A673 (cell line): ENCODE results near the gene TXNRD2. TPM values are rescaled to one million over a fixed set of nuclear protein-coding genes. Genes with fewer than 3 reads are reported as not detected.

Experiments used
- BruUV-seq: library from RNA; stranded (reverse); fragments of 400-500 nt; replicated peaks from 2 replicates; lab custom pipeline; 2021; lab: Mats Ljungman, UMichigan
- CTCF ChIA-PET: fragments of 300-600 bp; sonication (Branson Sonifier 250); formaldehyde crosslinking; loops from one replicate; lab custom pipeline; 2022; ENCODE audit warnings: antibody characterized with exemption; lab: Charles Lee
- POLR2A ChIA-PET: fragments of 300-600 bp; sonication (Branson Sonifier 250); formaldehyde crosslinking; loops from one replicate; lab custom pipeline; 2022; ENCODE audit warnings: antibody characterized with exemption; ENCODE audit not compliant: low non-redundant PET; lab: Charles Lee
- DNase-seq: peaks from one replicate; pipeline ENCODE4 v3.0.0-alpha.2; 2015; ENCODE audit warnings: low spot score
- H3K27ac ChIP-seq: fragments of 200-600 bp; sonication (generic); 2 replicates; pipeline ENCODE4 v1.5.1; 2016; ENCODE audit warnings: mixed run types, low read depth, mild to moderate bottlenecking, mixed read lengths, antibody characterized with exemption, low read length; ENCODE audit not compliant: poor library complexity, severe bottlenecking
- H3K27me3 ChIP-seq: fragments of 200-600 bp; sonication (generic); replicated peaks from 2 replicates; pipeline ENCODE4 v1.6.1; 2017; ENCODE audit warnings: mixed run types, low read depth, mild to moderate bottlenecking, mixed read lengths, antibody characterized with exemption, low read length; ENCODE audit not compliant: insufficient read depth, poor library complexity
- H3K36me3 ChIP-seq: fragments of 200-600 bp; sonication (generic); 2 replicates; pipeline ENCODE4 v1.6.1; 2016; ENCODE audit warnings: mixed run types, mild to moderate bottlenecking, mixed read lengths, antibody characterized with exemption, low read length; ENCODE audit not compliant: insufficient read depth, poor library complexity, severe bottlenecking
- H3K4me1 ChIP-seq: fragments of 200-600 bp; sonication (generic); 2 replicates; pipeline ENCODE4 v1.6.1; 2017; ENCODE audit warnings: mixed run types, mild to moderate bottlenecking, mixed read lengths, antibody characterized with exemption, low read length; ENCODE audit not compliant: insufficient read depth, poor library complexity, severe bottlenecking
- H3K4me3 ChIP-seq: fragments of 200-600 bp; sonication (generic); 2 replicates; pipeline ENCODE4 v1.5.1; 2016; ENCODE audit warnings: low read depth, mixed run types, mild to moderate bottlenecking, mixed read lengths, low read length; ENCODE audit not compliant: poor library complexity, severe bottlenecking
- H3K9me3 ChIP-seq: fragments of 200-600 bp; sonication (generic); 2 replicates; pipeline ENCODE4 v1.6.1; 2016; ENCODE audit warnings: mixed run types, low read depth, mild to moderate bottlenecking, mixed read lengths, antibody characterized with exemption, low read length; ENCODE audit not compliant: poor library complexity, severe bottlenecking
- EZH2 ChIP-seq: fragments of 200-600 bp; sonication (generic); IDR thresholded peaks from 2 replicates; pipeline ENCODE4 v1.6.1; 2017; ENCODE audit warnings: borderline replicate concordance, low read depth, mild to moderate bottlenecking, mixed read lengths, antibody characterized with exemption, low read length; ENCODE audit not compliant: poor library complexity, severe bottlenecking
- intact Hi-C: fragments of 100-400 bp; cut with micrococcal nuclease; formaldehyde crosslinking; loops from one replicate; pipeline ENCODE4 v1.10.0; 2022; ENCODE audit not compliant: unreplicated experiment
- total RNA-seq: library from RNA; stranded (reverse); gene quantifications from 2 replicates; pipeline ENCODE4 v1.2.3, GENCODE V29; 2021
- TF ChIP-seq, protein P1 (sequence below): fragments of 300-800, 200-600 bp; sonication (generic); conservative IDR thresholded peaks from 2 replicates; pipeline ENCODE4 v1.5.1; 2017; ENCODE audit warnings: low read depth, mild to moderate bottlenecking, antibody characterized with exemption, low read length, moderate library complexity, mixed read lengths

TXNRD2 gene
- total RNA-seq, 1 experiment from 2014 or later: 32.6 TPM

DNA sequence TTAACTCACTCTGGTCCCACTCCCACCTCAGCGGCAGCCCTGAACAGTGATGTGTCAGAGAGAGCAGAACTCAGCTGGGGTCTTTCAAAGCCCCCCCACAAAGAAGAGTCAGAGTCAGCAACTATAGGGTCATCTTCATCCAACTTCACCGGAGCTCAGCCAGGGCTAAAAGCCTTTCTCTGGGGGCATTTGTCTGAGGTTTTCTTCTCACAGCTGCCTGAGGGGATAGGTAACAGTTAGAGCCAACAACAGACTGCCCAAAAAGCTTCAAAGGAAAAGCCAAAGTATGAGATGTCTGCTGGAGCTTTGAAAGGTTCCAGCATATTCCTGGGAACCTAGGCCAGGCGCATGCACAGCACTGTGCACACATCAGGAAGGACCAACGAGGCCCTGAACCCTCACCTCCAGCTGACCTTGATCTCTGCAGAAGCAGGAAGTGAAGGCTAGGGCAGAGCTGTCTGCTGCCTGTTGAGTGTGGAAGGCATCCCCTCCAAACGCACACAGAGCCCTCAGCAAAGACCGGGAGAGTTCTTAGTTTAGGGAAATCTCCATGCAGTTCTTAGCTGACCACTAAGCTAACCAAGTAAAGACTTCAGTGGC is 28.2 kb downstream of the TXNRD2 start:
- DNase-seq: no peak
- BruUV-seq: no TSS peak
- intact Hi-C loops: loop anchor here (5.0 kb wide), 1 partner anchor 281 kb away; no protein-coding TSS in a partner anchor
- peaks cover 13% of the 10 kb centered on the region for H3K36me3 ChIP-seq
- H3K27me3 ChIP-seq: no peaks in the 10 kb centered on the region
- ChIA-PET CTCF (interaction anchor here (4.8 kb wide), 1 partner anchor 183 kb away, joined by 79 read pairs; no protein-coding TSS in a partner anchor), POLR2A (no interaction called here)
- no peak overlapping the region for H3K4me3 ChIP-seq
- H3K9me3 ChIP-seq: no peaks in the 10 kb centered on the region
- H3K27ac ChIP-seq: no peak overlapping the region
- no peak for TF ChIP-seq EZH2
- TF ChIP-seq, protein P1, sequence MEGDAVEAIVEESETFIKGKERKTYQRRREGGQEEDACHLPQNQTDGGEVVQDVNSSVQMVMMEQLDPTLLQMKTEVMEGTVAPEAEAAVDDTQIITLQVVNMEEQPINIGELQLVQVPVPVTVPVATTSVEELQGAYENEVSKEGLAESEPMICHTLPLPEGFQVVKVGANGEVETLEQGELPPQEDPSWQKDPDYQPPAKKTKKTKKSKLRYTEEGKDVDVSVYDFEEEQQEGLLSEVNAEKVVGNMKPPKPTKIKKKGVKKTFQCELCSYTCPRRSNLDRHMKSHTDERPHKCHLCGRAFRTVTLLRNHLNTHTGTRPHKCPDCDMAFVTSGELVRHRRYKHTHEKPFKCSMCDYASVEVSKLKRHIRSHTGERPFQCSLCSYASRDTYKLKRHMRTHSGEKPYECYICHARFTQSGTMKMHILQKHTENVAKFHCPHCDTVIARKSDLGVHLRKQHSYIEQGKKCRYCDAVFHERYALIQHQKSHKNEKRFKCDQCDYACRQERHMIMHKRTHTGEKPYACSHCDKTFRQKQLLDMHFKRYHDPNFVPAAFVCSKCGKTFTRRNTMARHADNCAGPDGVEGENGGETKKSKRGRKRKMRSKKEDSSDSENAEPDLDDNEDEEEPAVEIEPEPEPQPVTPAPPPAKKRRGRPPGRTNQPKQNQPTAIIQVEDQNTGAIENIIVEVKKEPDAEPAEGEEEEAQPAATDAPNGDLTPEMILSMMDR: no peak
- no peaks in the 10 kb centered on the region for H3K4me1 ChIP-seq

DNA sequence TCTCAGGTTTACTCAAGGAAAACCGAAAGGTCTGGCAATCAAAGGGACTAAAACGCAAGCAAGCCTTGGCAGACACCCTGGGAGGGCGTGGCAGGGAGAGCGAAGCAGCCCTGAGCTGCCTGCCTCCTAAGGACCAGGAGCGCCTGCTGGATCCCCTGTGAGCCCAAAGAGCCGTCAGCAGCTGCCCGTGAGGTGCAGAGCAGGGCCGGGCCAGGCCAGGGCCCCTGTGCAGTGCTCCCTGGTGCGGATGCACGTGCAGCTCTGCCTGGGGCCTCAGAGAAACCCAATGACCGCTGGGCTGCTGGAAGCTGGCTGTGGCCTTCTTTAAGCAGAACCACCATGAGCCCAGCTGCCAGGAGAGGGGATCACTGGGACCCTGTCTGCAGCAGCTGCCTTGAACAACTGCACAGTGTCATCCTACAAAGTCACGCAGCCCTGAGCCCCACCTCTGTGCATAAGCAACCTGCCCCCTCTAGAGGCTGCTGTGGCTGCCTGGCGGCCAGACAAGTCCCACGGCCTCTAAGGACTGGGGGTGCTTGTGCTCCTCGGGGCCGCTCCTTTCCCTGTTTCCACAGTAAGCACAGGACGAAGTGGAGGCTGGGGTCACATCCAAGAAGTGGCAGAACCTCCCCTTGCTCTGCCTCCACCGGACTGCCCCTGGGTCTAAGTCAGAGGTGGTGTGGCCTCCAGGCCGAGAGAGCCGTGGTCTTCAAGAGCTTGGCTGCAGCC is 29.2 kb downstream of the TXNRD2 start:
- H3K36me3 ChIP-seq: peaks cover 13% of the 10 kb centered on the region
- intact Hi-C loops: loop anchor here (5.0 kb wide), 1 partner anchor 280 kb away; no protein-coding TSS in a partner anchor
- no peaks in the 10 kb centered on the region for H3K9me3 ChIP-seq
- no peak for TF ChIP-seq EZH2
- TF ChIP-seq, protein P1: no peak
- no peak overlapping the region for H3K4me3 ChIP-seq
- CTCF ChIA-PET: interaction anchor here (4.8 kb wide), 1 partner anchor 182 kb away, joined by 79 read pairs; no protein-coding TSS in a partner anchor
- no peaks in the 10 kb centered on the region for H3K27me3 ChIP-seq
- H3K4me1 ChIP-seq: no peaks in the 10 kb centered on the region
- POLR2A ChIA-PET: no interaction called here
- H3K27ac ChIP-seq: no peak overlapping the region
- no TSS peak for BruUV-seq
- DNase-seq: no peak

DNA sequence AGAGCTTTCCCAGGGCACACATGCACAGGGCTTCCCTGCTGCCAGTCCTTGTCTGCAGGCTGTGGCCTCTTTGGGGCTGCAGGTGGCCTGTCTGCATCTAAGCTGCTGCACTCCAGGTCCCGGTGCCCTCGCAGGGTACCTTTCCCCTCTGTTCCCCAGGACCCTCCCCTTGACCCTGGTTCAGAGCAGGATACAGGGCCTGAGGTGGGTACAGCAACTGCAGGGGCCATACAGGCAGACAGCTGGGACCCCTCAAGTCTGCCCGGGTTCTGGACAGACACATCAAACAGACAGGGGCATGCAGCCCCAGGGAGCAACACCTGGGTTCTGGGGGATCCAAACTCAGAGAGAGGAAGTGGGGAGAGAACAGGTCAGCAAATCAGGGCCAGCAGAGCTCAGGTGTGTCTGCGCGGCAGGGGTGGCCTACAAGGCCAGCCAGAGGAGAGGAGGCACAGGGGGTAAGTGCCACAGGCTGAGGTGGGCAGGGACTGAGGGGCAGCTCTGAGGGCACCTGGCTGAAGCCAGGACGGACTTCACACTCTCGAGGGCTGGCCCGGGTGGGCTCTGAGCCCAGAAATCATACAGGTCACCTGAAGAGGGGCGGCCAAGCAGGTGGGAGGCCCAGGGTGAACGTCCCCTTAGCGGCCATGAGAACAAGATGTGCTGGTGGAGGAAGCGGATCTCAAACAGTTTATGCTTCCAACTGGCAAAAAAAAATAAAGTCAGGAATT is 29.9 kb downstream of the TXNRD2 start:
- Histone ChIP-seq H3K4me3 (no peak overlapping the region), H3K9me3 (no peaks in the 10 kb centered on the region), H3K4me1 (no peaks in the 10 kb centered on the region), H3K27me3 (no peaks in the 10 kb centered on the region), H3K27ac (no peak overlapping the region), H3K36me3 (peaks cover 11% of the 10 kb centered on the region)
- BruUV-seq: no TSS peak
- DNase-seq: no peak
- intact Hi-C loops: loop anchor here (5.0 kb wide), 1 partner anchor 279 kb away; no protein-coding TSS in a partner anchor
- POLR2A ChIA-PET: no interaction called here
- TF ChIP-seq, protein P1: no peak
- CTCF ChIA-PET: interaction anchor here (4.8 kb wide), 1 partner anchor 181 kb away, joined by 79 read pairs; no protein-coding TSS in a partner anchor
